ENCODE results near the gene LDHAL6A. TPM values are rescaled to one million over a fixed set of nuclear protein-coding genes. Genes with fewer than 3 reads are reported as not detected.

Gene LDHAL6A
- total RNA-seq, 4 donors from 2014 or later = not detected

DNA sequence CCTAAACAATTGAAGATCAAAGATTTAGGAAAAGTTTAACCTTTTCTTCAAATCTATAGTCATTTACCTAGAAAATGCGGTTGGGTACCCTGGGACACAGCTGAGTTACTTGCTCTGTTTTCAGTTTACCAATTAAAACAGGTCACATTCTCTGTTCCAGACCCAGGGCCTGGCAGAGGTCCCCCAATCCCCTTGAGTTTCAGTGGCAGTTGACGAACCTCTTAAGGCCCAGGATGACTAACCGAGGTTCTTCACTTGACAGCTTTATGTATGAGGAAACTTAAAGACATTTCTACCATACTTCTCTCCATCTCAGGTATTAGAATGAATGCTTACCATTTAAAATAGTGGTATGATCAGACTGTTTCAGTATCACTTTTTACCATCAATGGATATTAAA is 16.3 kb downstream of the LDHAL6A start:
- DNase-seq (ENCODE audit: low spot score in 2 of 2) = no peak
- no peak overlapping the region for H3K4me3 ChIP-seq (ENCODE audit: low read depth, poor library complexity, severe bottlenecking)
- intact Hi-C loops (cut with DNase I; ENCODE audit: low total_unique reads) = no loop called here
- 95% methylated on average over 3 of the region's 3 CpGs for WGBS, 2 donors
- TF ChIP-seq, protein P1, sequence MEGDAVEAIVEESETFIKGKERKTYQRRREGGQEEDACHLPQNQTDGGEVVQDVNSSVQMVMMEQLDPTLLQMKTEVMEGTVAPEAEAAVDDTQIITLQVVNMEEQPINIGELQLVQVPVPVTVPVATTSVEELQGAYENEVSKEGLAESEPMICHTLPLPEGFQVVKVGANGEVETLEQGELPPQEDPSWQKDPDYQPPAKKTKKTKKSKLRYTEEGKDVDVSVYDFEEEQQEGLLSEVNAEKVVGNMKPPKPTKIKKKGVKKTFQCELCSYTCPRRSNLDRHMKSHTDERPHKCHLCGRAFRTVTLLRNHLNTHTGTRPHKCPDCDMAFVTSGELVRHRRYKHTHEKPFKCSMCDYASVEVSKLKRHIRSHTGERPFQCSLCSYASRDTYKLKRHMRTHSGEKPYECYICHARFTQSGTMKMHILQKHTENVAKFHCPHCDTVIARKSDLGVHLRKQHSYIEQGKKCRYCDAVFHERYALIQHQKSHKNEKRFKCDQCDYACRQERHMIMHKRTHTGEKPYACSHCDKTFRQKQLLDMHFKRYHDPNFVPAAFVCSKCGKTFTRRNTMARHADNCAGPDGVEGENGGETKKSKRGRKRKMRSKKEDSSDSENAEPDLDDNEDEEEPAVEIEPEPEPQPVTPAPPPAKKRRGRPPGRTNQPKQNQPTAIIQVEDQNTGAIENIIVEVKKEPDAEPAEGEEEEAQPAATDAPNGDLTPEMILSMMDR (IDR thresholded peaks at IDR 0.05) = no peak
- no peak for TF ChIP-seq POLR2A (IDR thresholded peaks at IDR 0.05)

DNA sequence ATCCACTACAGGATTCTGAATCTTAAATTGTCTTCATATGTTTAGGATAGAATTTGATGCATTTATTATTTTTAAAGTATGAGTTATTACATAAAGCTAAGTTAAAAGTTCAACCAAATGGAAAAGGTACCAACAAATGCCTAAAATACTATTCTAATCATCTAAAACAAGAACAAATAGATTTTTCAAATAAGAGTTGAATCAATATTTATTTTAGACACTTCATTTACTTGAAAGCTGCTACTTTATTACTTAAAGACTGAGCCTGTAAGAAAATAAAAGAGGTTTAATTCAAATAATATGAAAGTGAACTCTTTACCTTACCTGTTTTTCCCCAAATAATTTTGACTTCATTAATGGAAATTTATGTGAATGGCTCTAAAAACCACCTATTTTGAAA is 16.9 kb downstream of the LDHAL6A start:
- no peak overlapping the region for H3K4me3 ChIP-seq (ENCODE audit: low read depth, poor library complexity, severe bottlenecking)
- TF ChIP-seq POLR2A (IDR thresholded peaks at IDR 0.05) = no peak
- TF ChIP-seq, protein P1 (IDR thresholded peaks at IDR 0.05) = no peak
- DNase-seq (ENCODE audit: low spot score in 2 of 2) = no peak
- intact Hi-C loops (cut with DNase I; ENCODE audit: low total_unique reads) = no loop called here

DNA sequence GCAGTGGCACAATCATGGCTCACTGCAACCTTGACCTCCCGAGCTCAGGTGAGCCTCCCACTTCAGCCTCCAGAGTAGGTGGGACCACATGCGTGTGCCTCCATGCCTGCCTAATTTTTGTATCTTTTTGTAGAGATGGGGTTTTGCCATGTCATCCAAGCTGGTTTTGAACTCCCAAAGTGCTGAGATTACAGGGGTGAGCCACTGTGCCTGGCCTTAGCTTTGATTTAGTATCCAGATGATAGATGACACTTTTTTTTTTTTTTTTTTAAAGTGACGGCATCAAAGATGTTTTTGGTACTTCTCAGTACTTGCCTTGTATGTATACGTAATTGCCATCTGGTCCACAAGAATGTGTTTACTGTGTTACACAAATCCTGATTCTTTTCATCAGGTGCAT is 23.4 kb downstream of the LDHAL6A start:
- WGBS, 2 donors = 91 to 95% methylated on average over 4 of the region's 4 CpGs

GRCh38 chr11:18485913-18486528 is 30.4 kb downstream of the LDHAL6A start:
- 95 to 96% methylated on average over 8 of the region's 8 CpGs for WGBS, 2 donors
- intact Hi-C loops (cut with DNase I; ENCODE audit: low total_unique reads) = no loop called here
- TF ChIP-seq POLR2A (IDR thresholded peaks at IDR 0.05) = no peak
- DNase-seq (ENCODE audit: low spot score in 2 of 2) = no peak
- H3K4me3 ChIP-seq (ENCODE audit: low read depth, poor library complexity, severe bottlenecking) = no peak overlapping the region

More for the DNA sequence above, 23.4 kb downstream of the LDHAL6A start:
- TF ChIP-seq, protein P1 (IDR thresholded peaks at IDR 0.05) = no peak
- TF ChIP-seq POLR2A (IDR thresholded peaks at IDR 0.05) = no peak
- DNase-seq (ENCODE audit: low spot score in 2 of 2) = no peak
- intact Hi-C loops (cut with DNase I; ENCODE audit: low total_unique reads) = no loop called here
- no peak overlapping the region for H3K4me3 ChIP-seq (ENCODE audit: low read depth, poor library complexity, severe bottlenecking)

- DNase-seq (ENCODE audit: low spot score in 2 of 2) = no peak
- 68 to 80% methylated on average over 1 of the region's 1 CpG for WGBS, 2 donors
- TF ChIP-seq, protein P1 (IDR thresholded peaks at IDR 0.05) = no peak
- TF ChIP-seq POLR2A (IDR thresholded peaks at IDR 0.05) = no peak
- no peak overlapping the region for H3K4me3 ChIP-seq (ENCODE audit: low read depth, poor library complexity, severe bottlenecking)
- intact Hi-C loops (cut with DNase I; ENCODE audit: low total_unique reads) = no loop called here
These were observed 34.7 kb downstream of the LDHAL6A start for GRCh38 chr11:18490319-18490718.

- TF ChIP-seq, protein P1 (IDR thresholded peaks at IDR 0.05) = no peak
- no peak for TF ChIP-seq POLR2A (IDR thresholded peaks at IDR 0.05)
- intact Hi-C loops (cut with DNase I; ENCODE audit: low total_unique reads) = no loop called here
These were observed 35.3 kb downstream of the LDHAL6A start for GRCh38 chr11:18490736-18491485.

More at GRCh38 chr11:18490736-18491485, 35.3 kb downstream of the LDHAL6A start:
- no peak for DNase-seq (ENCODE audit: low spot score in 2 of 2)
- H3K4me3 ChIP-seq (ENCODE audit: low read depth, poor library complexity, severe bottlenecking) = no peak overlapping the region
- WGBS, 2 donors = 84% methylated on average over 15 of the region's 15 CpGs

All from lower leg skin (tissue), 4 donors.